ENCODE data around the gene BICDL1.
"Not testable (repeated sequence)": the region's sequence is repeated elsewhere in the genome, so short reads cannot be mapped to it uniquely, and the experiment has no call there.

The BICDL1 gene

GRCh38 chr12:119988472-119989360, at the start of gene BICDL1:
BICDL1 (plus strand) TSS chr12:119989236; CDS start chr12:119989869, 633 bp downstream.
- no peak for FAIRE-seq

GRCh38 chr12:119940897-119941296, 48.1 kb upstream of the BICDL1 start:
- FAIRE-seq: no peak

- FAIRE-seq: no peak
Measured at GRCh38 chr12:119942386-119942785, 46.6 kb upstream of the BICDL1 start.

- FAIRE-seq: no peak
Measured at GRCh38 chr12:119946213-119946612, 42.8 kb upstream of the BICDL1 start.

GRCh38 chr12:119949145-119949544, 39.9 kb upstream of the BICDL1 start:
- FAIRE-seq: no peak

GRCh38 chr12:119949594-119949993, 39.4 kb upstream of the BICDL1 start:
- FAIRE-seq: no peak

- FAIRE-seq: no peak
Measured at GRCh38 chr12:119956047-119956446, 33.0 kb upstream of the BICDL1 start.

GRCh38 chr12:119957135-119957534, 31.9 kb upstream of the BICDL1 start:
- no peak for FAIRE-seq

- FAIRE-seq: no peak
Measured at GRCh38 chr12:119959435-119959834, 29.6 kb upstream of the BICDL1 start.

- no peak for FAIRE-seq
Measured at GRCh38 chr12:119964123-119964522, 24.9 kb upstream of the BICDL1 start.

- no peak for FAIRE-seq
Measured at GRCh38 chr12:119964929-119965328, 24.1 kb upstream of the BICDL1 start.

- no peak for FAIRE-seq
Measured at GRCh38 chr12:119980242-119980641, 8.8 kb upstream of the BICDL1 start.

- not testable (repeated sequence) for FAIRE-seq
Measured at GRCh38 chr12:119980702-119981101, 8.3 kb upstream of the BICDL1 start.

GRCh38 chr12:119989361-119989730, 310 bp downstream of the BICDL1 start:
- FAIRE-seq: no peak

- no peak for FAIRE-seq
Measured at GRCh38 chr12:119989731-119990381, 820 bp downstream of the BICDL1 start.

- FAIRE-seq: no peak
Measured at GRCh38 chr12:119990382-119990874, 1.4 kb downstream of the BICDL1 start.

GRCh38 chr12:119992129-119992705, 3.2 kb downstream of the BICDL1 start:
- FAIRE-seq: no peak

GRCh38 chr12:119994892-119995658, 6.0 kb downstream of the BICDL1 start:
- FAIRE-seq: no peak

- FAIRE-seq: no peak
Measured at GRCh38 chr12:119996417-119996816, 7.4 kb downstream of the BICDL1 start.

GRCh38 chr12:119998471-119999245, 9.6 kb downstream of the BICDL1 start:
- no peak for FAIRE-seq

- FAIRE-seq: no peak
Measured at GRCh38 chr12:120000556-120000955, 11.5 kb downstream of the BICDL1 start.
